Progenitor cell of endocrine pancreas (in vitro differentiated cells): Measurements from ENCODE around the gene ARID1B. TPM values are rescaled to one million over a fixed set of nuclear protein-coding genes. Genes with fewer than 3 reads are reported as not detected.

Source experiments
- DNase-seq: peaks from one replicate; pipeline ENCODE4 v3.0.0; 2021; ENCODE audit warnings: low spot score; ENCODE audit not compliant: unreplicated experiment
- H3K27ac Mint-ChIP-seq: 2 replicates; pipeline ENCODE4 v1.8.0; 2021; ENCODE audit warnings: mild to moderate bottlenecking, moderate library complexity, mixed read lengths
- H3K27me3 Mint-ChIP-seq: 2 replicates; pipeline ENCODE4 v1.8.0; 2021; ENCODE audit warnings: mixed read lengths
- H3K36me3 Mint-ChIP-seq: 2 replicates; pipeline ENCODE4 v1.8.0; 2022; ENCODE audit warnings: mixed read lengths; ENCODE audit not compliant: insufficient read depth
- H3K4me1 Mint-ChIP-seq: 2 replicates; pipeline ENCODE4 v1.8.0; 2021; ENCODE audit warnings: low read depth, mixed read lengths
- H3K4me3 Mint-ChIP-seq: 2 replicates; pipeline ENCODE4 v1.8.0; 2021; ENCODE audit warnings: low read depth, mild to moderate bottlenecking, moderate library complexity, mixed read lengths
- H3K9me3 Mint-ChIP-seq: 2 replicates; pipeline ENCODE4 v1.8.0; 2021; ENCODE audit warnings: low read depth, mixed read lengths
- total RNA-seq: library from RNA; stranded (reverse); gene quantifications from 2 replicates; pipeline ENCODE4 v1.2.1, GENCODE V29; 2021
- TF ChIP-seq, protein P1 (sequence below): fragments of 200-600 bp; sonication (generic); IDR thresholded peaks from one replicate; pipeline ENCODE4 v1.5.0; 2021; ENCODE audit warnings: antibody characterized with exemption, mild to moderate bottlenecking; ENCODE audit not compliant: unreplicated experiment

The ARID1B gene
- total RNA-seq, 1 donor from 2014 or later: 152 TPM

GRCh38 chr6:157158456-157158855, 381.3 kb downstream of the ARID1B start:
- Mint-ChIP-seq H3K4me3 (no peak overlapping the region), H3K4me1 (peaks cover 18% of the 10 kb centered on the region), H3K27ac (no peak overlapping the region), H3K27me3 (no peaks in the 10 kb centered on the region), H3K9me3 (no peaks in the 10 kb centered on the region), H3K36me3 (peaks cover 12% of the 10 kb centered on the region)
- no peak for DNase-seq
- TF ChIP-seq, protein P1, sequence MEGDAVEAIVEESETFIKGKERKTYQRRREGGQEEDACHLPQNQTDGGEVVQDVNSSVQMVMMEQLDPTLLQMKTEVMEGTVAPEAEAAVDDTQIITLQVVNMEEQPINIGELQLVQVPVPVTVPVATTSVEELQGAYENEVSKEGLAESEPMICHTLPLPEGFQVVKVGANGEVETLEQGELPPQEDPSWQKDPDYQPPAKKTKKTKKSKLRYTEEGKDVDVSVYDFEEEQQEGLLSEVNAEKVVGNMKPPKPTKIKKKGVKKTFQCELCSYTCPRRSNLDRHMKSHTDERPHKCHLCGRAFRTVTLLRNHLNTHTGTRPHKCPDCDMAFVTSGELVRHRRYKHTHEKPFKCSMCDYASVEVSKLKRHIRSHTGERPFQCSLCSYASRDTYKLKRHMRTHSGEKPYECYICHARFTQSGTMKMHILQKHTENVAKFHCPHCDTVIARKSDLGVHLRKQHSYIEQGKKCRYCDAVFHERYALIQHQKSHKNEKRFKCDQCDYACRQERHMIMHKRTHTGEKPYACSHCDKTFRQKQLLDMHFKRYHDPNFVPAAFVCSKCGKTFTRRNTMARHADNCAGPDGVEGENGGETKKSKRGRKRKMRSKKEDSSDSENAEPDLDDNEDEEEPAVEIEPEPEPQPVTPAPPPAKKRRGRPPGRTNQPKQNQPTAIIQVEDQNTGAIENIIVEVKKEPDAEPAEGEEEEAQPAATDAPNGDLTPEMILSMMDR: no peak

DNA sequence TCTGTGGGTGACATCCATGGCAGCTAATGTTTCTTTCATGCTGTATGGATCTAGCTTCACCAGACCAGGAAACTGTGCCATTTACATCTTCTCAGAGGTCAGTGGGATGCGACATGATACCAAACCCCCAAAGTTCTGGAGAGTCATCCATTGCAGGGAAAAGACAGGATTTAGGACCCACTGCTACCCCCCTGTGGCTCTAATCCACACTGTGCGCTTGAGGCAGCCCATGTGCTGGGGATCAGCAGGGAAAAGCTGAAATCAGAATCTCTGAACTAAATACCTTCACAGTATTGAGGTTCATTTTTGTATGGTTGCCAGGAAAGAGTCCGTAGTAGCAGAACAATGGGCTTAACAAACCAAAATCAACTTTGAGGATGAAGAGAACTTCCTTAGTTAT, 381.7 kb downstream of the ARID1B start:
- no peaks in the 10 kb centered on the region for H3K27me3 Mint-ChIP-seq

DNA sequence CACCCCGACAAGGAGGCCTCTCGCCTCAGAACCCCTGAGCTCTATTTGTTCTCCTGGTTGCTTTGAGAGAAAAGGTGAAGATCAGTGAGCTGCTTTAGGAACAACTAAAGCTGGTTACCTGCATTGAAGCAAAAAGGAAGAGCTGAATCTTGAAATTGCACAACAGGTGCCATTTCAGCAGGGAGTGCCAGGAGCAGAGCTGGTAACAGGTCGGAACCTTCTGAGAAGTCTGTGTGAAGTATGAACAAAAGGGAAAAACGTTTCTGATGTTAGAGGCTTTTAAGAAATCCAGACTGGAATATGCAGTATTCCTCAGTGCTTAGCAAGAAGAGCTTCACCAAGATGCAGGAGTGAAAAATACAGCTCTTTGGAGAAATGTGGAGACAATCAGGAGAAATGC, 382.2 kb downstream of the ARID1B start:
- H3K36me3 Mint-ChIP-seq: peaks cover 12% of the 10 kb centered on the region
- no peak overlapping the region for H3K27ac Mint-ChIP-seq
- DNase-seq: no peak
- TF ChIP-seq, protein P1: no peak
- H3K4me1 Mint-ChIP-seq: peaks cover 18% of the 10 kb centered on the region
- no peaks in the 10 kb centered on the region for H3K9me3 Mint-ChIP-seq
- no peaks in the 10 kb centered on the region for H3K27me3 Mint-ChIP-seq
- no peak overlapping the region for H3K4me3 Mint-ChIP-seq

More for the DNA sequence above, 381.7 kb downstream of the ARID1B start:
- H3K36me3 Mint-ChIP-seq: peaks cover 13% of the 10 kb centered on the region
- H3K9me3 Mint-ChIP-seq: no peaks in the 10 kb centered on the region
- no peak overlapping the region for H3K27ac Mint-ChIP-seq
- H3K4me3 Mint-ChIP-seq: no peak overlapping the region
- peaks cover 18% of the 10 kb centered on the region for H3K4me1 Mint-ChIP-seq
- TF ChIP-seq, protein P1: peak; percentile 29
- DNase-seq: no peak

GRCh38 chr6:157161912-157162311, 384.7 kb downstream of the ARID1B start:
- no peak overlapping the region for H3K4me3 Mint-ChIP-seq
- H3K9me3 Mint-ChIP-seq: no peaks in the 10 kb centered on the region
- H3K36me3 Mint-ChIP-seq: peaks cover 6% of the 10 kb centered on the region
- no peak overlapping the region for H3K27ac Mint-ChIP-seq
- TF ChIP-seq, protein P1: no peak
- H3K27me3 Mint-ChIP-seq: no peaks in the 10 kb centered on the region
- H3K4me1 Mint-ChIP-seq: peaks cover 18% of the 10 kb centered on the region
- no peak for DNase-seq

- TF ChIP-seq, protein P1: no peak
- H3K27me3 Mint-ChIP-seq: no peaks in the 10 kb centered on the region
- DNase-seq: no peak
- H3K36me3 Mint-ChIP-seq: peaks cover 8% of the 10 kb centered on the region
- peaks cover 18% of the 10 kb centered on the region for H3K4me1 Mint-ChIP-seq
- H3K9me3 Mint-ChIP-seq: no peaks in the 10 kb centered on the region
- peak overlapping the region; percentile 75 for H3K27ac Mint-ChIP-seq
- no peak overlapping the region for H3K4me3 Mint-ChIP-seq
Observed at GRCh38 chr6:157162766-157163433, 385.7 kb downstream of the ARID1B start.
